Measurements from ENCODE around the gene QKI.
"Not testable (repeated sequence)": the region's sequence is repeated elsewhere in the genome, so short reads cannot be mapped to it uniquely, and the experiment has no call there.

Gene QKI

DNA sequence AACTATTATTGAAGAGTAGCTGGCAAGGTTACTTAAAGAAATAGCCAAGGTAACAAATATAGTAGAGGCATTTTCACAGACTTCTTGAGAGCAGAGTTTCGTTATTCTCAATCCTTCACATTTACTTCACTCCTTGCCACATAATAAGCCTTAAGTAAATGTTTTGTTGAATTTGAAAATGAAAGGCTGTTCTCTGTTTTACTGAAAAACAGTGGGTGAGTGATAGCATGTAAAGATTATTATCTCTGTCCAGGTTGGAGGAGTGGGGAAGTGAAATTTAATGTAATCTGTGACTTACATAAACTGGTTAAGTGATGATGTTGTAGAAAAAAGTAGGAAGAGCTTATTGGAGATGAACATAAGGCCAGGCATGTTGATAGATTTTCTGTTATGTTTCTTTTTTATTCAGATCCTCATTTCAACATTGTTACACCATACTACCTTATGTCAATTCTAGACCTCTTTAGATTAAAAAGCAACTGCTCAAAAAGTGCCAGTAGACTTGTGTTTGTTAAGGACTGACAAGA, 55.0 kb downstream of the QKI start:
- Histone ChIP-seq H3K27me3 (replicated peaks) (no peaks in the 10 kb centered on the region), H3K27ac (no peak overlapping the region), H3K4me3 (ENCODE audit: low read depth, low read length) (no peak overlapping the region), H3K36me3 (replicated peaks) (no peaks in the 10 kb centered on the region)
- in situ Hi-C loops (cut with HindIII; ENCODE audit: low pct_ligation_motif_present, low sequenced_read_pairs) = no loop called here
- no peak for DNase-seq
- TF ChIP-seq, protein P1, sequence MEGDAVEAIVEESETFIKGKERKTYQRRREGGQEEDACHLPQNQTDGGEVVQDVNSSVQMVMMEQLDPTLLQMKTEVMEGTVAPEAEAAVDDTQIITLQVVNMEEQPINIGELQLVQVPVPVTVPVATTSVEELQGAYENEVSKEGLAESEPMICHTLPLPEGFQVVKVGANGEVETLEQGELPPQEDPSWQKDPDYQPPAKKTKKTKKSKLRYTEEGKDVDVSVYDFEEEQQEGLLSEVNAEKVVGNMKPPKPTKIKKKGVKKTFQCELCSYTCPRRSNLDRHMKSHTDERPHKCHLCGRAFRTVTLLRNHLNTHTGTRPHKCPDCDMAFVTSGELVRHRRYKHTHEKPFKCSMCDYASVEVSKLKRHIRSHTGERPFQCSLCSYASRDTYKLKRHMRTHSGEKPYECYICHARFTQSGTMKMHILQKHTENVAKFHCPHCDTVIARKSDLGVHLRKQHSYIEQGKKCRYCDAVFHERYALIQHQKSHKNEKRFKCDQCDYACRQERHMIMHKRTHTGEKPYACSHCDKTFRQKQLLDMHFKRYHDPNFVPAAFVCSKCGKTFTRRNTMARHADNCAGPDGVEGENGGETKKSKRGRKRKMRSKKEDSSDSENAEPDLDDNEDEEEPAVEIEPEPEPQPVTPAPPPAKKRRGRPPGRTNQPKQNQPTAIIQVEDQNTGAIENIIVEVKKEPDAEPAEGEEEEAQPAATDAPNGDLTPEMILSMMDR (IDR thresholded peaks at IDR 0.05; ENCODE audit: low read depth, low read length, missing control alignments) = no peak

GRCh38 chr6:163470611-163471010, 56.1 kb downstream of the QKI start:
- H3K4me3 ChIP-seq (ENCODE audit: low read depth, low read length) = no peak overlapping the region
- no peaks in the 10 kb centered on the region for H3K36me3 ChIP-seq (replicated peaks)
- DNase-seq = no peak
- no peaks in the 10 kb centered on the region for H3K27me3 ChIP-seq (replicated peaks)
- in situ Hi-C loops (cut with HindIII; ENCODE audit: low pct_ligation_motif_present, low sequenced_read_pairs) = no loop called here
- TF ChIP-seq, protein P1 (IDR thresholded peaks at IDR 0.05; ENCODE audit: low read depth, low read length, missing control alignments) = no peak
- H3K27ac ChIP-seq = no peak overlapping the region

- Histone ChIP-seq H3K36me3 (replicated peaks) (peaks cover 5% of the 10 kb centered on the region), H3K4me3 (ENCODE audit: low read depth, low read length) (no peak overlapping the region), H3K27me3 (replicated peaks) (no peaks in the 10 kb centered on the region), H3K27ac (no peak overlapping the region)
- no peak for DNase-seq
- in situ Hi-C loops (cut with HindIII; ENCODE audit: low pct_ligation_motif_present, low sequenced_read_pairs) = no loop called here
- TF ChIP-seq, protein P1 (IDR thresholded peaks at IDR 0.05; ENCODE audit: low read depth, low read length, missing control alignments) = no peak
These were observed 60.1 kb downstream of the QKI start for GRCh38 chr6:163474581-163474980.

DNA sequence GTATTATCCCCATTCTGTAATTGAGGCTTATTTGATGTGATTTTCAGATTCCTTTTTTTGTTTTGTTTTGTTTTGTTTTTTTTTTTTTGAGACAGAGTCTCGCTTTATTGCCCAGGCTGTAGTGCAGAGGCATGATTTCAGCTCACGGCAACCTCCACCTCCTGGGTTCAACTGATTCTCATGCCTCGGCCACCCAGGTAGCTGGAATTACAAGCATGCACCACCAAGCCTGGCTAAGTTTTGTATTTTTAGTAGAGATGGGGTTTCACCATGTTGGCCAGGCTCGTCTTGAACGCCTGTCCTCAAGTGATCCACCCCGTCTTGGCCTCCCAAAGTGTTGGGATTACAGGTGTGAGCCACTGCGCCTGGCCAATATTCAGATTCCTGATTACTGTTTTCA, 62.4 kb downstream of the QKI start:
- H3K36me3 ChIP-seq (replicated peaks); H3K27me3 ChIP-seq (replicated peaks); H3K27ac ChIP-seq; in situ Hi-C loops (cut with HindIII; ENCODE audit: low pct_ligation_motif_present, low sequenced_read_pairs); DNase-seq; H3K4me3 ChIP-seq (ENCODE audit: low read depth, low read length): not testable (repeated sequence)

- TF ChIP-seq, protein P1 (IDR thresholded peaks at IDR 0.05; ENCODE audit: low read depth, low read length, missing control alignments) = no peak
- no peak overlapping the region for H3K27ac ChIP-seq
- H3K4me3 ChIP-seq (ENCODE audit: low read depth, low read length) = no peak overlapping the region
- H3K36me3 ChIP-seq (replicated peaks) = peaks cover 5% of the 10 kb centered on the region
- in situ Hi-C loops (cut with HindIII; ENCODE audit: low pct_ligation_motif_present, low sequenced_read_pairs) = no loop called here
- H3K27me3 ChIP-seq (replicated peaks) = no peaks in the 10 kb centered on the region
- no peak for DNase-seq
These were observed 68.6 kb downstream of the QKI start for GRCh38 chr6:163483107-163483506.

GRCh38 chr6:163485388-163485851, 70.9 kb downstream of the QKI start:
- H3K36me3 ChIP-seq (replicated peaks) = no peaks in the 10 kb centered on the region
- no peak for DNase-seq
- H3K27me3 ChIP-seq (replicated peaks) = no peaks in the 10 kb centered on the region
- H3K27ac ChIP-seq = no peak overlapping the region
- H3K4me3 ChIP-seq (ENCODE audit: low read depth, low read length) = no peak overlapping the region
- in situ Hi-C loops (cut with HindIII; ENCODE audit: low pct_ligation_motif_present, low sequenced_read_pairs) = no loop called here
- TF ChIP-seq, protein P1 (IDR thresholded peaks at IDR 0.05; ENCODE audit: low read depth, low read length, missing control alignments) = no peak
